ENCODE results near the gene SMARCE1. TPM values are rescaled to one million over a fixed set of nuclear protein-coding genes. Genes with fewer than 3 reads are reported as not detected.
A peak's percentile ranks its signal among the peaks of the same experiment; 100 is the strongest.

SMARCE1 gene
- polyA plus RNA-seq, 1 donor (not counting 4 experiments of a cell fraction or from before 2014, with no cell fraction given) = 60.6 TPM

DNA sequence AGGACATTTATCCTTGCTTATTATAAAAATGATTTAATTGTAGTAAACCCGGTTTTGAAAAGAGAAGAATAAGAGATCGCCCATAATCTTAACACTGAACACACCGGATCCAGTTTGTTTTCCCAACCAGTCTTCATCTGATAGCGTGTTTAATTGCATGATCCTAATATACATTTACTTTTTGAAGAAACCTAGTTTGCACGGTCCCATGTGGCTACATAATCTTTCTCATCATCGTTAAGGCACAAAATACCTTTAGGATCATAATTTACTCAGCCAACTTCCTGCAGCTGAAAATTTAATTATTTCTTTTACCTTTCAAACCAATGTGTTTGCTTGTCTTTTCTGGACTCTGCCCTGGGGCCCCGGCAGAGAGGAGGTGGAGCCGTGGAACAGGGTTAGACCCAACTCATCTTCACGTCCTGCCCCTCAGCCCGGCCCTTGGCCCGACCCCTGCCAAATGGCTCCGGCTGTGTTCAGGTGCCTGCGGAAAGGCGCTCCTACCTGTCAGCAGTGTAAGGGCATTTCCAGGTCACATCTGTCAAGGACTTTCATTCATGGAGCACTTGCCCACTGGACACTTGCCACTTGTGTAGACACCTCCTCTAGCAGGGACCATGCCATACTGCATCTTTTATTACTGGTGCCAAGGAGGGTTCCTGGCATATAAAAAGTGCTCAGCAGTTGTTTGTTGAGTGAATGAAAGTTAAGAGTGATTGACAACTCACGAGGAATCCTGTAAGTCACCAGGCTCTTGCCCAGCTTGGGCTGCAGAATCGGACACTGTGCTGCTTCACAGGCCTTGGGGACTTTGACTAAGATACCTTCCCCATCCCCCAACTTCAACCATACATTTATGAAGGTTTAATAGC, 28.6 kb downstream of the SMARCE1 start:
- Histone ChIP-seq H3K4me1 (ENCODE audit: control insufficient read depth, extremely low read depth, insufficient read depth, low read length) (no peaks in the 10 kb centered on the region), H3K27ac (ENCODE audit: control insufficient read depth, insufficient read depth, low read length) (no peak overlapping the region), H3K36me3 (ENCODE audit: control insufficient read depth in 2 of 2, extremely low read depth in 1 of 2, insufficient read depth in 2 of 2, low read length in 2 of 2) (no peaks in the 10 kb centered on the region), H3K4me2 (ENCODE audit: control insufficient read depth, extremely low read depth, insufficient read depth, low read depth, low read length) (no peak overlapping the region), H2AFZ (ENCODE audit: control insufficient read depth, low read length) (no peak overlapping the region), H3K9me1 (ENCODE audit: control insufficient read depth, extremely low read depth, insufficient read depth, low read length) (no peaks in the 10 kb centered on the region), H3K27me3 (ENCODE audit: control insufficient read depth, extremely low read depth, insufficient read depth, low read length) (peaks cover 36% of the 10 kb centered on the region), H3K9ac (ENCODE audit: control insufficient read depth, extremely low read depth, insufficient read depth, low read length) (no peak overlapping the region), H3K9me3 (ENCODE audit: control insufficient read depth, low read depth, low read length) (no peaks in the 10 kb centered on the region), H3K79me2 (ENCODE audit: control insufficient read depth, insufficient read depth, low read length) (no peaks in the 10 kb centered on the region), H3K4me3 (ENCODE audit: control insufficient read depth in 2 of 3, extremely low read depth in 1 of 3, insufficient read depth in 2 of 3, low read depth in 1 of 3, low read length in 3 of 3) (no peak overlapping the region), H4K20me1 (ENCODE audit: control insufficient read depth, extremely low read depth, insufficient read depth, low read length) (no peaks in the 10 kb centered on the region)
- DNase-seq (ENCODE audit: low read depth, low spot score) (no peak), FAIRE-seq (no peak)
- dilution Hi-C loops (cut with MboI; ENCODE audit: extremely low pct_ligation_motif_present, low sequenced_read_pairs) = no loop called here
- TF ChIP-seq, protein P1, sequence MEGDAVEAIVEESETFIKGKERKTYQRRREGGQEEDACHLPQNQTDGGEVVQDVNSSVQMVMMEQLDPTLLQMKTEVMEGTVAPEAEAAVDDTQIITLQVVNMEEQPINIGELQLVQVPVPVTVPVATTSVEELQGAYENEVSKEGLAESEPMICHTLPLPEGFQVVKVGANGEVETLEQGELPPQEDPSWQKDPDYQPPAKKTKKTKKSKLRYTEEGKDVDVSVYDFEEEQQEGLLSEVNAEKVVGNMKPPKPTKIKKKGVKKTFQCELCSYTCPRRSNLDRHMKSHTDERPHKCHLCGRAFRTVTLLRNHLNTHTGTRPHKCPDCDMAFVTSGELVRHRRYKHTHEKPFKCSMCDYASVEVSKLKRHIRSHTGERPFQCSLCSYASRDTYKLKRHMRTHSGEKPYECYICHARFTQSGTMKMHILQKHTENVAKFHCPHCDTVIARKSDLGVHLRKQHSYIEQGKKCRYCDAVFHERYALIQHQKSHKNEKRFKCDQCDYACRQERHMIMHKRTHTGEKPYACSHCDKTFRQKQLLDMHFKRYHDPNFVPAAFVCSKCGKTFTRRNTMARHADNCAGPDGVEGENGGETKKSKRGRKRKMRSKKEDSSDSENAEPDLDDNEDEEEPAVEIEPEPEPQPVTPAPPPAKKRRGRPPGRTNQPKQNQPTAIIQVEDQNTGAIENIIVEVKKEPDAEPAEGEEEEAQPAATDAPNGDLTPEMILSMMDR (optimal IDR thresholded peaks at IDR 0.05 in 1 of 3, IDR thresholded peaks at IDR 0.05 in 1 of 3, conservative IDR thresholded peaks at IDR 0.05 in 1 of 3; ENCODE audit: extremely low read depth in 1 of 3, insufficient read depth in 2 of 3, low read length in 3 of 3) = no peak
- TF ChIP-seq EZH2 (IDR thresholded peaks at IDR 0.05; ENCODE audit: low read length) = peak; percentile 80

DNA sequence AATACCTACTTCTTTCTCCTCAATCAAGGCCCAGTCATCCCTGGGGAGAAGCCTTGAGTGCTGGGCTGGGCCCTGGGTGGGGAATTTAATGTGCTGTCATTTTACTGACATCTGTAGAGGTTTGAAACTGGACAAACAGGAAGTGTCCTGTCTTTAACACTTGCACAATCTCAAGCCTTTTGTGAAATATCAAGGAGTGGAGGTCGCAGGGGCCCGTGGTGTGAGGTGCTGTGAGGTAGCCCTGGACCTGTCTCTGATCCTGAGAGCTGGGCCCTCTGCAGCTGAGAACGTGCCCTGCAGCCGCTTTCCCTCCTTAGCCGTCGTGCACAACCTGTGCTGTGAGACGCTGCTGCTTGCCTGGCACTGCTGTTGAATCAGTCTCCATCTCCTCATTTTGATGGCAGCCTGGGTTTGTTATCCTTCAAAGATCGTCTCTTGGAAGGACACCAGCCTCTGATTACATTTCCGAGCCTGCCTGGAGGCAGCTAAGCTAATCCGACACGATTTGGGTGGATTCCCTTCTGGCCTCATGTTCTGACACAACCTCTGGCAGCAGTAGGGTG, 29.9 kb downstream of the SMARCE1 start:
- DNase-seq (ENCODE audit: low read depth, low spot score) (no peak), FAIRE-seq (no peak)
- no peaks in the 10 kb centered on the region for H3K79me2 ChIP-seq (ENCODE audit: control insufficient read depth, insufficient read depth, low read length)
- no peaks in the 10 kb centered on the region for H3K4me1 ChIP-seq (ENCODE audit: control insufficient read depth, extremely low read depth, insufficient read depth, low read length)
- no peak for TF ChIP-seq EZH2 (IDR thresholded peaks at IDR 0.05; ENCODE audit: low read length)
- TF ChIP-seq, protein P1 (optimal IDR thresholded peaks at IDR 0.05 in 1 of 3, IDR thresholded peaks at IDR 0.05 in 1 of 3, conservative IDR thresholded peaks at IDR 0.05 in 1 of 3; ENCODE audit: extremely low read depth in 1 of 3, insufficient read depth in 2 of 3, low read length in 3 of 3) = peak in 2 of 3 experiments; percentile 42 to 54
- no peak overlapping the region for H3K9ac ChIP-seq (ENCODE audit: control insufficient read depth, extremely low read depth, insufficient read depth, low read length)
- H3K36me3 ChIP-seq (ENCODE audit: control insufficient read depth in 2 of 2, extremely low read depth in 1 of 2, insufficient read depth in 2 of 2, low read length in 2 of 2) = no peaks in the 10 kb centered on the region
- H3K9me1 ChIP-seq (ENCODE audit: control insufficient read depth, extremely low read depth, insufficient read depth, low read length) = no peaks in the 10 kb centered on the region
- H2AFZ ChIP-seq (ENCODE audit: control insufficient read depth, low read length) = no peak overlapping the region
- dilution Hi-C loops (cut with MboI; ENCODE audit: extremely low pct_ligation_motif_present, low sequenced_read_pairs) = no loop called here
- peaks cover 44% of the 10 kb centered on the region for H3K27me3 ChIP-seq (ENCODE audit: control insufficient read depth, extremely low read depth, insufficient read depth, low read length)
- no peak overlapping the region for H3K4me3 ChIP-seq (ENCODE audit: control insufficient read depth in 2 of 3, extremely low read depth in 1 of 3, insufficient read depth in 2 of 3, low read depth in 1 of 3, low read length in 3 of 3)
- no peaks in the 10 kb centered on the region for H4K20me1 ChIP-seq (ENCODE audit: control insufficient read depth, extremely low read depth, insufficient read depth, low read length)
- no peak overlapping the region for H3K4me2 ChIP-seq (ENCODE audit: control insufficient read depth, extremely low read depth, insufficient read depth, low read depth, low read length)
- no peak overlapping the region for H3K27ac ChIP-seq (ENCODE audit: control insufficient read depth, insufficient read depth, low read length)
- no peaks in the 10 kb centered on the region for H3K9me3 ChIP-seq (ENCODE audit: control insufficient read depth, low read depth, low read length)
